ENCODE measurements around the gene PHKG1. TPM values are rescaled to one million over a fixed set of nuclear protein-coding genes. Genes with fewer than 3 reads are reported as not detected.
A peak's percentile ranks its signal among the peaks of the same experiment; 100 is the strongest.
"Not testable (repeated sequence)": the region's sequence is repeated elsewhere in the genome, so short reads cannot be mapped to it uniquely, and the experiment has no call there.

The PHKG1 gene
- polyA plus RNA-seq, 3 donors: 1.1 TPM; not detected in 2

- peak overlapping the region; percentile 83 for H3K9ac ChIP-seq (ENCODE audit: insufficient read depth, low read length, poor library complexity, severe bottlenecking)
- H2AFZ ChIP-seq (ENCODE audit: insufficient read depth, low read depth, low read length, poor library complexity, severe bottlenecking): peak overlapping the region; percentile 93
- WGBS (ENCODE audit: insufficient coverage): under 1% methylated on average over 8 of the region's 9 CpGs
- peaks cover 19 to 24% of the 10 kb centered on the region in 2 donors for H3K4me1 ChIP-seq (ENCODE audit: control insufficient read depth in 1 of 2, insufficient read depth in 2 of 2, low read length in 2 of 2)
- H3K4me3 Mint-ChIP-seq: peak overlapping the region; percentile 93 to 96
- peak overlapping the region; percentile 90 for H3K4me2 ChIP-seq (replicated peaks; ENCODE audit: extremely low read depth, low read length, poor library complexity, severe bottlenecking)
- H3K27me3 Mint-ChIP-seq (ENCODE audit: low read depth in 3 of 3): no peaks in the 10 kb centered on the region
- H3K36me3 Mint-ChIP-seq: peaks cover 26 to 33% of the 10 kb centered on the region in 2 donors
- H3K4me3 ChIP-seq (replicated peaks in 1 of 3; ENCODE audit: low read depth in 2 of 3, low read length in 3 of 3): peak overlapping the region; percentile 39 to 93 (median 86)
- TF ChIP-seq, protein P1, sequence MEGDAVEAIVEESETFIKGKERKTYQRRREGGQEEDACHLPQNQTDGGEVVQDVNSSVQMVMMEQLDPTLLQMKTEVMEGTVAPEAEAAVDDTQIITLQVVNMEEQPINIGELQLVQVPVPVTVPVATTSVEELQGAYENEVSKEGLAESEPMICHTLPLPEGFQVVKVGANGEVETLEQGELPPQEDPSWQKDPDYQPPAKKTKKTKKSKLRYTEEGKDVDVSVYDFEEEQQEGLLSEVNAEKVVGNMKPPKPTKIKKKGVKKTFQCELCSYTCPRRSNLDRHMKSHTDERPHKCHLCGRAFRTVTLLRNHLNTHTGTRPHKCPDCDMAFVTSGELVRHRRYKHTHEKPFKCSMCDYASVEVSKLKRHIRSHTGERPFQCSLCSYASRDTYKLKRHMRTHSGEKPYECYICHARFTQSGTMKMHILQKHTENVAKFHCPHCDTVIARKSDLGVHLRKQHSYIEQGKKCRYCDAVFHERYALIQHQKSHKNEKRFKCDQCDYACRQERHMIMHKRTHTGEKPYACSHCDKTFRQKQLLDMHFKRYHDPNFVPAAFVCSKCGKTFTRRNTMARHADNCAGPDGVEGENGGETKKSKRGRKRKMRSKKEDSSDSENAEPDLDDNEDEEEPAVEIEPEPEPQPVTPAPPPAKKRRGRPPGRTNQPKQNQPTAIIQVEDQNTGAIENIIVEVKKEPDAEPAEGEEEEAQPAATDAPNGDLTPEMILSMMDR (IDR thresholded peaks at IDR 0.05): no peak
- intact Hi-C loops (cut with micrococcal nuclease): loop anchor here in 1 of 2 donors (5.0 kb wide), 1 partner anchor 684 kb away; the partner anchor contains the start of gene LANCL2
- H3K9me3 Mint-ChIP-seq: no peaks in the 10 kb centered on the region
- H3K27ac ChIP-seq (ENCODE audit: low read depth in 1 of 2, low read length in 2 of 2): peak overlapping the region; percentile 86 to 94
- peaks cover 46% of the 10 kb centered on the region for H3K79me2 ChIP-seq (ENCODE audit: insufficient read depth, low read length)
- peaks cover 26 to 33% of the 10 kb centered on the region in 2 donors for H3K36me3 ChIP-seq (replicated peaks in 1 of 2; ENCODE audit: control insufficient read depth in 1 of 2, insufficient read depth in 2 of 2, low read length in 2 of 2)
- no peaks in the 10 kb centered on the region for H3K9me3 ChIP-seq (replicated peaks in 1 of 2; ENCODE audit: control insufficient read depth in 1 of 2, insufficient read depth in 1 of 2, low read length in 2 of 2)
- peak overlapping the region; percentile 88 to 97 (median 95) for H3K27ac Mint-ChIP-seq
- peaks cover 25% of the 10 kb centered on the region for H3K4me1 Mint-ChIP-seq
- no peaks in the 10 kb centered on the region for H3K27me3 ChIP-seq (ENCODE audit: control insufficient read depth in 2 of 2, insufficient read depth in 2 of 2, low read length in 2 of 2)
- no peaks in the 10 kb centered on the region for H4K20me1 ChIP-seq (ENCODE audit: insufficient read depth, low read length)
- DNase-seq: no peak
These were observed 41.8 kb downstream of the PHKG1 start for GRCh38 chr7:56051053-56051338.

- WGBS (ENCODE audit: insufficient coverage): 100% methylated on average over 2 of the region's 8 CpGs
- H3K27me3 ChIP-seq (ENCODE audit: control insufficient read depth in 2 of 2, insufficient read depth in 2 of 2, low read length in 2 of 2); H3K9me3 Mint-ChIP-seq; H3K4me2 ChIP-seq (replicated peaks; ENCODE audit: extremely low read depth, low read length, poor library complexity, severe bottlenecking); H3K4me3 ChIP-seq (replicated peaks in 1 of 3; ENCODE audit: low read depth in 2 of 3, low read length in 3 of 3); H4K20me1 ChIP-seq (ENCODE audit: insufficient read depth, low read length); H3K9me3 ChIP-seq (replicated peaks in 1 of 2; ENCODE audit: control insufficient read depth in 1 of 2, insufficient read depth in 1 of 2, low read length in 2 of 2); H3K27me3 Mint-ChIP-seq (ENCODE audit: low read depth in 3 of 3); DNase-seq; intact Hi-C loops (cut with micrococcal nuclease); H3K4me3 Mint-ChIP-seq; H3K9ac ChIP-seq (ENCODE audit: insufficient read depth, low read length, poor library complexity, severe bottlenecking); H3K27ac ChIP-seq (ENCODE audit: low read depth in 1 of 2, low read length in 2 of 2); H2AFZ ChIP-seq (ENCODE audit: insufficient read depth, low read depth, low read length, poor library complexity, severe bottlenecking): not testable (repeated sequence)
- Mint-ChIP-seq H3K36me3 (peaks cover 10 to 12% of the 10 kb centered on the region in 2 donors), H3K4me1 (peaks cover 25% of the 10 kb centered on the region), H3K27ac (peak overlapping the region in 3 of 7 donors; percentile 24 to 74 (median 30))
- Histone ChIP-seq H3K4me1 (ENCODE audit: control insufficient read depth in 1 of 2, insufficient read depth in 2 of 2, low read length in 2 of 2) (peaks cover 19 to 24% of the 10 kb centered on the region in 2 donors), H3K36me3 (replicated peaks in 1 of 2; ENCODE audit: control insufficient read depth in 1 of 2, insufficient read depth in 2 of 2, low read length in 2 of 2) (peaks cover 6 to 11% of the 10 kb centered on the region in 2 donors), H3K79me2 (ENCODE audit: insufficient read depth, low read length) (peaks cover 38% of the 10 kb centered on the region)
These were observed 44.0 kb downstream of the PHKG1 start for GRCh38 chr7:56048763-56049162.

Data from CD14-positive monocyte (primary cell).